Measurements from ENCODE around the gene SORCS2.

- TF ChIP-seq SP1 (IDR thresholded peaks at IDR 0.05) (no peak), SP1 (CRISPR knock-in tag; IDR thresholded peaks at IDR 0.05) (no peak), ATAD3A (CRISPR knock-in tag; IDR thresholded peaks at IDR 0.05) (no peak), TOPORS (CRISPR knock-in tag; IDR thresholded peaks at IDR 0.05) (no peak), POLR2A (IDR thresholded peaks at IDR 0.05; ENCODE audit: insufficient read depth in 1 of 2, low read depth in 2 of 2, low read length in 2 of 2) (no peak), ZNF205 (CRISPR knock-in tag; IDR thresholded peaks at IDR 0.05) (no peak), SMAD3 (CRISPR knock-in tag; IDR thresholded peaks at IDR 0.05) (no peak), CCAR2 (optimal IDR thresholded peaks at IDR 0.05; ENCODE audit: low read depth, low read length) (no peak), ZNF709 (CRISPR knock-in tag; IDR thresholded peaks at IDR 0.05) (no peak), JUN (CRISPR knock-in tag; IDR thresholded peaks at IDR 0.05) (no peak), ZNF10 (CRISPR knock-in tag; IDR thresholded peaks at IDR 0.05; ENCODE audit: borderline replicate concordance, low read depth) (no peak), REST (IDR thresholded peaks at IDR 0.05; ENCODE audit: borderline replicate concordance in 1 of 2, low read depth in 1 of 2, low read length in 2 of 2) (no peak), KDM2A (CRISPR knock-in tag; IDR thresholded peaks at IDR 0.05; ENCODE audit: borderline replicate concordance, low read depth) (no peak)
- TF ChIP-seq, protein P1, sequence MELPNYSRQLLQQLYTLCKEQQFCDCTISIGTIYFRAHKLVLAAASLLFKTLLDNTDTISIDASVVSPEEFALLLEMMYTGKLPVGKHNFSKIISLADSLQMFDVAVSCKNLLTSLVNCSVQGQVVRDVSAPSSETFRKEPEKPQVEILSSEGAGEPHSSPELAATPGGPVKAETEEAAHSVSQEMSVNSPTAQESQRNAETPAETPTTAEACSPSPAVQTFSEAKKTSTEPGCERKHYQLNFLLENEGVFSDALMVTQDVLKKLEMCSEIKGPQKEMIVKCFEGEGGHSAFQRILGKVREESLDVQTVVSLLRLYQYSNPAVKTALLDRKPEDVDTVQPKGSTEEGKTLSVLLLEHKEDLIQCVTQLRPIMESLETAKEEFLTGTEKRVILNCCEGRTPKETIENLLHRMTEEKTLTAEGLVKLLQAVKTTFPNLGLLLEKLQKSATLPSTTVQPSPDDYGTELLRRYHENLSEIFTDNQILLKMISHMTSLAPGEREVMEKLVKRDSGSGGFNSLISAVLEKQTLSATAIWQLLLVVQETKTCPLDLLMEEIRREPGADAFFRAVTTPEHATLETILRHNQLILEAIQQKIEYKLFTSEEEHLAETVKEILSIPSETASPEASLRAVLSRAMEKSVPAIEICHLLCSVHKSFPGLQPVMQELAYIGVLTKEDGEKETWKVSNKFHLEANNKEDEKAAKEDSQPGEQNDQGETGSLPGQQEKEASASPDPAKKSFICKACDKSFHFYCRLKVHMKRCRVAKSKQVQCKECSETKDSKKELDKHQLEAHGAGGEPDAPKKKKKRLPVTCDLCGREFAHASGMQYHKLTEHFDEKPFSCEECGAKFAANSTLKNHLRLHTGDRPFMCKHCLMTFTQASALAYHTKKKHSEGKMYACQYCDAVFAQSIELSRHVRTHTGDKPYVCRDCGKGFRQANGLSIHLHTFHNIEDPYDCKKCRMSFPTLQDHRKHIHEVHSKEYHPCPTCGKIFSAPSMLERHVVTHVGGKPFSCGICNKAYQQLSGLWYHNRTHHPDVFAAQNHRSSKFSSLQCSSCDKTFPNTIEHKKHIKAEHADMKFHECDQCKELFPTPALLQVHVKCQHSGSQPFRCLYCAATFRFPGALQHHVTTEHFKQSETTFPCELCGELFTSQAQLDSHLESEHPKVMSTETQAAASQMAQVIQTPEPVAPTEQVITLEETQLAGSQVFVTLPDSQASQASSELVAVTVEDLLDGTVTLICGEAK (IDR thresholded peaks at IDR 0.05) = no peak
- TF ChIP-seq, protein P1 (CRISPR knock-in tag; IDR thresholded peaks at IDR 0.05) = no peak
Measured at GRCh38 chr4:7506119-7506518, 313.8 kb downstream of the SORCS2 start.
